Tibial nerve (tissue), 4 donors: ENCODE measurements around the gene TNN. TPM values are rescaled to one million over a fixed set of nuclear protein-coding genes. Genes with fewer than 3 reads are reported as not detected.

Experiments
- DNase-seq, 2 donors: peaks; one replicate each; pipeline ENCODE4 v3.0.0-alpha.2; 2019; ENCODE audit warnings: low spot score in 2 of 2
- H3K27ac ChIP-seq, 4 donors: fragments of 200-600 bp; sonication (generic) in 3 of 4; one replicate each; pipeline ENCODE4 v1.5.1; 2017 to 2019; ENCODE audit warnings: mild to moderate bottlenecking in 1 of 4
- H3K27me3 ChIP-seq, 2 donors: fragments of 200-600 bp; sonication (generic) in 1 of 2; one replicate each; pipeline versions ENCODE4 v1.5.1 to v1.6.0; 2017 to 2019
- H3K36me3 ChIP-seq, 3 donors: fragments of 200-600 bp; sonication (generic); one replicate each; pipeline ENCODE4 v1.5.1; 2018 to 2019
- H3K4me1 ChIP-seq, 4 donors: fragments of 200-600 bp; sonication (generic) in 3 of 4; one replicate each; pipeline ENCODE4 v1.5.1; 2017 to 2019
- H3K4me3 ChIP-seq, 4 donors: fragments of 200-600 bp; sonication (generic) in 3 of 4; one replicate each; pipeline ENCODE4 v1.5.1; 2017 to 2019; ENCODE audit warnings: mild to moderate bottlenecking in 1 of 4, moderate library complexity in 1 of 4
- H3K9me3 ChIP-seq, 4 donors: fragments of 200-600 bp; sonication (generic) in 3 of 4; one replicate each; pipeline ENCODE4 v1.5.1; 2017 to 2019
- CTCF ChIP-seq, 5 experiments: fragments of 200-600 bp in 3 of 5; fragments of 450-650 bp in 2 of 5; sonication (generic) in 3 of 5; IDR thresholded peaks; one replicate each; pipeline ENCODE4 v1.5.1; 2016 to 2019; ENCODE audit warnings: antibody characterized with exemption in 5 of 5, mild to moderate bottlenecking in 3 of 5, moderate library complexity in 2 of 5
- EP300 ChIP-seq, 2 donors: sonication (generic); formaldehyde crosslinking; IDR thresholded peaks; one replicate each; pipeline ENCODE4 v1.6.1; 2017; ENCODE audit warnings: antibody characterized with exemption in 2 of 2, mild to moderate bottlenecking in 1 of 2
- POLR2A ChIP-seq, 2 donors: fragments of 450-650 bp; IDR thresholded peaks; one replicate each; pipeline ENCODE4 v1.6.1; 2017; ENCODE audit warnings: antibody characterized with exemption in 2 of 2, mild to moderate bottlenecking in 2 of 2, moderate library complexity in 2 of 2
- WGBS, 2 donors: methylation state at CpG; one replicate each; pipeline ENCODE4 v1.1.5; 2018; 5-methylcytosine and 5-hydroxymethylcytosine counted together
- total RNA-seq, 4 donors: library from RNA; depleted of rRNA; stranded (reverse); fragments of >200 nt; gene quantifications; one replicate each; pipeline ENCODE4 v1.1.0, GENCODE V29; 2016

TNN gene
- total RNA-seq, 4 donors from 2014 or later, result 0.39 TPM; not detected in 3

GRCh38 chr1:175075572-175076568 is 8.2 kb downstream of the TNN start:
- DNase-seq, result no peak
- Histone ChIP-seq H3K4me1 (peaks cover 0 to 28% (median 11%) of the 10 kb centered on the region in 4 donors), H3K36me3 (no peaks in the 10 kb centered on the region), H3K27me3 (no peaks in the 10 kb centered on the region), H3K4me3 (no peak overlapping the region), H3K9me3 (no peaks in the 10 kb centered on the region), H3K27ac (no peak overlapping the region)
- no peak for TF ChIP-seq CTCF (IDR thresholded peaks at IDR 0.05)
- no peak for TF ChIP-seq POLR2A (IDR thresholded peaks at IDR 0.05)
- TF ChIP-seq EP300 (IDR thresholded peaks at IDR 0.05), result no peak
- 75 to 80% methylated on average over 14 of the region's 14 CpGs for WGBS, 2 donors

- Histone ChIP-seq H3K27me3 (no peaks in the 10 kb centered on the region), H3K36me3 (no peaks in the 10 kb centered on the region), H3K4me1 (peaks cover 0 to 12% (median 3%) of the 10 kb centered on the region in 4 donors), H3K9me3 (no peaks in the 10 kb centered on the region), H3K4me3 (no peak overlapping the region), H3K27ac (no peak overlapping the region)
- no peak for DNase-seq
- 89 to 94% methylated on average over 8 to 12 of the region's 12 CpGs for WGBS, 2 donors
- no peak for TF ChIP-seq EP300 (IDR thresholded peaks at IDR 0.05)
- no peak for TF ChIP-seq CTCF (IDR thresholded peaks at IDR 0.05)
- no peak for TF ChIP-seq POLR2A (IDR thresholded peaks at IDR 0.05)
Measured at GRCh38 chr1:175077356-175078030, 9.9 kb downstream of the TNN start.

- Histone ChIP-seq H3K4me1 (peaks cover 0 to 1% (median 0%) of the 10 kb centered on the region in 4 donors), H3K36me3 (no peaks in the 10 kb centered on the region), H3K27me3 (no peaks in the 10 kb centered on the region), H3K9me3 (no peaks in the 10 kb centered on the region), H3K27ac (no peak overlapping the region), H3K4me3 (no peak overlapping the region)
- TF ChIP-seq POLR2A (IDR thresholded peaks at IDR 0.05) (no peak), CTCF (IDR thresholded peaks at IDR 0.05) (no peak), EP300 (IDR thresholded peaks at IDR 0.05) (no peak)
- WGBS, 2 donors, result 63 to 75% methylated on average over 3 of the region's 3 CpGs
- DNase-seq, result no peak
Measured at GRCh38 chr1:175078629-175079028, 11.0 kb downstream of the TNN start.

GRCh38 chr1:175079338-175079737 is 11.7 kb downstream of the TNN start:
- WGBS, 2 donors, result 93 to 96% methylated on average over 29 to 37 of the region's 40 CpGs
- no peaks in the 10 kb centered on the region for H3K4me1 ChIP-seq
- H3K27ac ChIP-seq, result no peak overlapping the region
- no peaks in the 10 kb centered on the region for H3K36me3 ChIP-seq
- no peaks in the 10 kb centered on the region for H3K27me3 ChIP-seq
- no peak for DNase-seq
- no peaks in the 10 kb centered on the region for H3K9me3 ChIP-seq
- no peak for TF ChIP-seq POLR2A (IDR thresholded peaks at IDR 0.05)
- no peak for TF ChIP-seq CTCF (IDR thresholded peaks at IDR 0.05)
- TF ChIP-seq EP300 (IDR thresholded peaks at IDR 0.05), result no peak
- no peak overlapping the region for H3K4me3 ChIP-seq

- TF ChIP-seq POLR2A (IDR thresholded peaks at IDR 0.05) (no peak), EP300 (IDR thresholded peaks at IDR 0.05) (no peak), CTCF (IDR thresholded peaks at IDR 0.05) (no peak)
- no peak for DNase-seq
- Histone ChIP-seq H3K4me3 (no peak overlapping the region), H3K27ac (no peak overlapping the region), H3K36me3 (no peaks in the 10 kb centered on the region), H3K4me1 (no peaks in the 10 kb centered on the region), H3K27me3 (no peaks in the 10 kb centered on the region), H3K9me3 (no peaks in the 10 kb centered on the region)
- WGBS, 2 donors, result 83 to 90% methylated on average over 6 of the region's 6 CpGs
Measured at GRCh38 chr1:175080030-175080429, 12.4 kb downstream of the TNN start.
